Hematopoietic multipotent progenitor cell treated with erythropoietin and hydrocortisone succinate and interleukin-3 and kit ligand, for 15 days (in vitro differentiated cells): ENCODE data around the gene LMF1.
"Not testable (repeated sequence)": the region's sequence is repeated elsewhere in the genome, so short reads cannot be mapped to it uniquely, and the experiment has no call there.

ENCODE experiments used
- DNase-seq: peaks from one replicate; pipeline ENCODE4 v3.0.0-alpha.2; 2015; ENCODE audit warnings: low spot score

Gene LMF1

GRCh38 chr16:895371-895770 is 75.4 kb downstream of the LMF1 start:
- DNase-seq: no peak

DNA sequence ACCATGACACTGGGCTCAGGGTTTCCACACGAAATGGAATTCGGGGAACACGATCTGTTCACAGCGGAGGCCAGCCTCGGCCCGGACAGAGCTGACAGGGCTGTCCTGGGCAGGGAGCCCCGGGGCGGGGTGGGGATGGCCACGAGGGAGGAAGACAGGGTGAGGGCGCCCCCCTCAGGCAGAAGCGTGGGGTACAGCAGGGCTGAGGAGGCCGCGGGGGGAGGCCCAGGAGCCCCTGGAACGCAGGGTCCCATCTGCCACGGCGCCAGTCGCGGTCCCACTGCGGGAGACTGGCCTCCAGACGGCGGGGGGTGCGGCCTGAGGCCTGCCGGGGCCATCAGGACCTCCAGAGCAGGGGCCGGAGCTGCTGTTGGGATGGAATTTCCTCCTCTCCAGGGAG is 75.9 kb downstream of the LMF1 start:
- no peak for DNase-seq

DNA sequence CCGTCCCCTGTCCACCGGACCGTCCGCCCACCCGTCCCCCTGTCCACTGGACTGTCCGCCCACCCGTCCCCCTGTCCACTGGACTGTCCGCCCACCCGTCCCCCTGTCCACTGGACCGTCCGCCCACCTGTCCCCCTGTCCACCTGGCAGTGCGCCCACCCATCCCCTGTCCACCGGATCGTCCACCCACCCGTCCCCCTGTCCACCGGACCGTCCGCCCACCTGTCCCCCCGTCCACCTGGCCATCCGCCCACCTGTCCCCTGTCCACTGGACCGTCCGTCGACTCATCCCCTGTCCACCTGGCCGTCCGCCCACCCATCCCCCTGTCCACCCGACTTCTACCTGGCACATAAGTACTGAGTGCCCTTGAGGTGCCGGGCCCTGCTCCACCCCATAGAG is 76.6 kb downstream of the LMF1 start:
- no peak for DNase-seq

GRCh38 chr16:893360-893759 is 77.4 kb downstream of the LMF1 start:
- DNase-seq: no peak

DNA sequence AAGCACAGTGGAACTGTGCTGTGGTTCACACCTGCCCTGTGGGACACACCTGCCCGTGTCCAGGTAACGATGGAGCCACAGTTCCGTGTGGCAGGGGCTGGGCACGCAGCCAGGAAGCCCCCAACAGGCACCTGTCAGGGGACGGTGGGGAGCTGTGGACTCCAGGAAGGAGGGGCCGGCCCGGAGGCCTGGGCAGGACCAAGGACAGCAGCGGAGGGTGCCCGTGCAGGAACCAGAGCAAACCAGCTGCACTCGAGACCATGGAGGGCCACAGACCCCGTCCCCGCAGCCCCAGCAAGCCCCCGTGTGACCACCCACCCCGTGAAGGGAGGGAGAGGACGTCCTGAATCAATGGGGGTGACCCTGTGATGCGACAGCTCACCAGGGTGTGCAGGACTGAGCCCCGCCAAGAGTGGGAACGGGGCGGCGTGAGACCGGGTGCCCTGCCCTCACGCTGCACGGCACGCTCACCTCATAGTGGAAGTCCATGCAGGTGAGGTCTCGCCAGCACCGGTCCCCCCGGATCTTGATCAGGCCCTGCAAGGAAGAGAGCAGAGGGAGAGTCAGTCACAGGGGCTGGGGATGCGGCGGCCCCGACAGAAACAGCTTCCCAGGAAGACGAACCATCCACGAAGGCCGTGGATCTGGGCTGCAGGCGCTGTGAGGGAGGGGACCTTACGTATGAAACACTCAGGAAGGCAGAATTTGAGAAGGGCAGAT is 78.1 kb downstream of the LMF1 start:
- no peak for DNase-seq

DNA sequence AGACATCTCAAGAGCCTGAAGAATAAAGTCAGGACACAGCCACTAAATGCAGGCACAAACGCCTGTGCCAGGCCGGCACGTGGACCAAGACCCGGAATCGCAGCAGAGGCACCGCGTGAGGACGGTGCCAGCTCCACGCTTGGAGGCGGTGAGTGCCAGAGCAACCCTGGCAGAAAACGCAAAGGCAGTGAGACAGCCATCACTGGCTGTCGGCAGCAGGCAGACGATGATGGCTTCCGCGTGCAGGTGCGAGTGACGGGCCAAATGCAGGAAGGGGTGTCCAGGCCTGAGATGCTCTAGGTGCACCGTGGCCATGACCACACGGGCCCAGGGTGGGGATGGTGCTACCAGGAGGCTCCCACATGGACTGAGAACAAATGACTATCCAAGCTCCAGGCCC is 78.8 kb downstream of the LMF1 start:
- DNase-seq: no peak

GRCh38 chr16:891353-891740 is 79.4 kb downstream of the LMF1 start:
- no peak for DNase-seq

GRCh38 chr16:890716-891352 is 80.0 kb downstream of the LMF1 start:
- no peak for DNase-seq

DNA sequence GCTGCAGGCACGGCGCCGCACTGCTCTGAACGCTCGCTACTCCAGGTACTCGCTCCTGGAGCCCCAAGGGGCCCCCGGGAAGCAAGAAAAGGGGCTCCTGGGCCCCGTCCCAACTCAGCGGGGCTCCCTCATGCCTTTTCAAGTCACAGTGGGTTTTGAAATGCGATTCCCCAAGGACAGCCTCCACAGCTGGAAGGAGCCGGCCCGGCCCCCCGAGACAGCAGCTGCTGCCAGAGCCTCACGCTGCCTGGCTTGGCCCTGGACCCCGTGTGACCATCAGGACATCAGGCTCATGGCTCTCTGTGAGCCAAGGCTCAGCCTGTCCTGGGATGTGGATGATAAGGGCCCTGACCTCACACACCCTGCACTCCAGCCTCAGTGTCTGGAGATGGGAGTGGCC is 80.6 kb downstream of the LMF1 start:
- no peak for DNase-seq

- no peak for DNase-seq
Observed at GRCh38 chr16:889586-889985, 81.2 kb downstream of the LMF1 start.

DNA sequence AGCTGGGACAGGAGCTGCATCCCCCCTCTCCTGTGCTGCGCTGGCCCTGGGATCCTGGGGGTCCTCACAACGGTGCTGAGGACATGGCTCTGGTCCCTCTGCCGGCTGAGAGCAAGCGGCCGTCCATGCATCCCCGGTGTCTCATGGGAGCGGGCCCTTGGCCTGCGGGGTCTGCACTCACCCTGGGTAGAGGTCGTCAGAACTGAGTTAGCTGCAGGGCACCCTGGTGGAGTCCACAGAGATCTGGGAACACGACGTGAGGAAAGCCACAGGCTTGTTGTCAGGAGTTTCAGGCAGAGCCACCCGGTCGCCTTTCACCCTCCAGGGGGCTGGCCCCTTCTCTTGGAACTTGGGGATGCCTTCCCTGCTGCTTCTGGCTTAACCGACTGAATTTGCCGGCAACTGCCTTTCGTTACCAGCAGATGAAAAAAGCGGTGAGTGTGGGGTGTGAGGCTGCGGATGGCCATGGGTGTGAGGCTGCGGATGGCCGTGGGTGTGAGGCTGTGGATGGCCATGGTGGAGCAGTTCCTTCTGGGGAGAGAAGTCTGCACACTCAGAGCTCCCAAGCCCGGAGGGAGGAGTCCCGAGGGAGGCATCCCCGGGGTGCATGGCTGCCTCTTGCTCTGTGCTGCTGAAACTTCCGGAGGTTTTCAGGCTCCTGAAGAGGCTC is 81.7 kb downstream of the LMF1 start:
- no peak for DNase-seq

GRCh38 chr16:888456-888855 is 82.3 kb downstream of the LMF1 start:
- DNase-seq: not testable (repeated sequence)

- DNase-seq: no peak
Observed at GRCh38 chr16:887846-888245, 82.9 kb downstream of the LMF1 start.

DNA sequence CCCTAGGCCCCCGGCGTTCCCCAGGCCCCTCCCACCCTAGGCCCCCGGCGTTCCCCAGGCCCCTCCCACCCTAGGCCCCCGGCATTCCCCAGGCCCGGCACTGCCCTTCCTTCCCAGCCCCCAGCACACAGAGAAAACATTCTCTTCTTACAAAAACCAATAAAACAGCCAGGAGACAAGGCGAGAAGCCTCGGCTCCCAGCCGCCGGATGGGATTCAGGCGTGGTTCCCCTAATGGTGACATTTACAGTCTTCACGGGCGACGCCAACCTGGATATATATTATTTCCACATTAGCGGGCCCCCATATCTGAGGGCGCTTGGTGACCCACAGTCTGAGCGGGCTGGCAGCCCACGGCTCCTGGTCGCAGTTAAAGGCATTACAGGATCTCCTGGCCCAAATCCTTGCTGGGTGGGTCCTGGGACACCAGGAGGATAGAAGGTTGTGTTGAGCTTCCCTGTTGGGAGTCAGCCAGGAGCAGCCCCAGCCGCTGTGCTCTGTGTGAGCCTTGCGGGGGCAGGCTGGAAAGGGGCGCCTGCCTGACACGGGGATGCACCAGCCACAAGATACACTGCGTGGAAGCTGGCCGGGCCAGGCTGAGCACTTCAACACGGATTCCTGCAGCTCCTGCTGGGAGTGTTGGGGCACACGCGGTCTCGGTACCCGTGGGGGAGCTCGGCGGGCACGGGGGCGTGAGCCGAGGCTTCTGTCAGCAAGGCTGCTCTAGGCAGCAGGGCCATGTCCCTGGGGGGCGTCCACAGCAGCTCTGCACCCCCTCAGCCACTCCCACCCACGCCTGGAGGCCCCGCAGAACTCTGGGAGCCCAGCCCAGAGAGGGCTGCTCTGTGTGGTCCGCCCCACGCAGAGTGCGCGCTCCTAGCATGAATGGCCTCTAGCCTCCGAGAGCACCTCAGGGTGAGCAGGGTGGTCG is 83.7 kb downstream of the LMF1 start:
- no peak for DNase-seq

DNA sequence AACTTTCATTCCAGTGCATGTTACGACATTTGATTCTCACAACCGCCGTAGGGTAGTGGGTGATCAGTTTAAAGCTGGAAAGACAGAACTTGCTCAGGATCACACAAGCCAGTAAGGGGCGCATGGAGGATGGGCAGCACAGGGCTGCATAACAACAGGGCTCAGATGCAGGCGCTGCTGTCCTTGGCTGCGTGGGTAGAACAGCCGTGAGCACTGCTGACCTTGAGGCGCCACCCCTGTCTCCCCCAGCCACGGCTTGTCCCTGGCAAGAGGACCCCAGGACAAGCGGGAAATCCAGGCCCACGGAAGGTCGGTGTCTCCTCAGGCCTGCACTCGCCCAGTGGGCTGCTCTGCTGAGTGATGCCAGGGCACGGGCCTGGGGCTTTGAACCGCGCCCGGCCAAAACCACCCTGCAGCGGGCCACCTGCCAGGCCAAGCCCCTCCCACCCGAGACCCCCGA is 84.7 kb downstream of the LMF1 start:
- DNase-seq: no peak

GRCh38 chr16:885391-885790 is 85.4 kb downstream of the LMF1 start:
- DNase-seq: no peak

DNA sequence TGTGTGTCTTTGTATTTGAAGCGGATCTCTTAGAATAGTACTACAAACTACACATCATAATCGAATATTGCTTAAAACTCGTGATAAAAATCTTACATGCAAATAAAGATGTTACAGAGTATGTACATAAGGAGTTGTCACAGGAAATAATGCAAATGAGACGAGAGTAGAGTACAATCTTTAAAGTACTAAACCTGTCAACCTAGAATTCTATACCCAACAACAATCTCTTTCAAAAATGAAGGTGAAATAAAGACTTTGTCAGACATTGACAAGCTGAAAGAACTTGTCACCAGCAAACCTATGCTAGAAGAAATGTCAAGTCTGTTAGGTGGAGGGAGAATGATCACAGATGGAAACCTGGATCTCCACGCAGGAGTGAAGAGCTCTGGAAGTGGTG is 86.6 kb downstream of the LMF1 start:
- no peak for DNase-seq

DNA sequence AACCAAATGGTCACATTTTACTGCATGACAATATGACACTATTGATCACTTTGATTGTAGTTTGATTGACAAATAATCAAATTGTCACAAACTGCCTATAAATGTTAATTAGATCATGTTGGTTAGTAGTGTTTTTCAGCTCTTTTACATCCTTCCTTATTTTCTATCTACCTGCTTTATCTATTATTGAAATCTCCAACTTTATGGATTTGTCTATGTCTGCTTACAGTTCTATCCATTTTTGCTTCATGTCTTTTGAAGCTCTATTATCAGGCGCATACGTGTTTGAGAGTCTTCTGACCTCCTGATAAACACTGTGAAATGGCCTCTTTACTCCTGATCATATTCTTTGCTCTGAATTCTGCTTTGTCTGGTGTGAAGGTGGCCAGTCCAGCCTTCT is 87.0 kb downstream of the LMF1 start:
- DNase-seq: no peak

DNA sequence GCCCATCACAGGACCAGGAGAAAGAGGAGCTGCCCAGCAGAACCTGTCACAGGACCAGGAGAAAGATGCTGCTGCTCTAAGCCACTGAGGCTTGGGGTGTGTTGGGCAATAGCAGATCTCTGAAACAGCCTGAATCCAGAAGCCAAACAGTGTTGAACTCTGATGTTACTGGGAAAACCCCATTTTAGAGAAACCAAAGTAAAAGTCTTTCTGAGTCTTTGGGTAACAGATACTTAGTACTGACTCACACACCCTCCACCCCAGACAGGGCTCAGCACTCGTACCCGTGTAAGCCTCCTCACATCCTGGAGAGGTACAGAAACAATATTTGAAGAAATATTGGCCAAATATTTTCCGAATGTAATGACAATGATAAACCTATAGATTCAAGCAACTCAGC is 87.4 kb downstream of the LMF1 start:
- DNase-seq: no peak

DNA sequence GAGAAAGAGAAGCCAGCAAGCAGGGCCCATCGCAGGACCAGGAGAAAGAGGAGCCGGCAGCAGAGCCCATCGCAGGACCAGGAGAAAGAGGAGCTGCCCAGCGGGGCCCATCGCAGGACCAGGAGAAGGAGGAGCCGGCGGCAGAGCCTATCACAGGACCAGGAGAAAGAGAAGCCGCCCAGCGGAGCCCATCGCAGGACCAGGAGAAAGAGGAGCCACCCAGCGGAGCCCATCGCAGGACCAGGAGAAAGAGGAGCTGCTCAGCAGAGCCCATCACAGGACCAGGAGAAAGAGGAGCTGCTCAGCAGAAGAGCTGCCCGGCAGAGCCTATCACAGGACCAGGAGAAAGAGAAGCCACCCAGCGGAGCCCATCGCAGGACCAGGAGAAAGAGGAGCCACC is 88.1 kb downstream of the LMF1 start:
- DNase-seq: not testable (repeated sequence)

DNA sequence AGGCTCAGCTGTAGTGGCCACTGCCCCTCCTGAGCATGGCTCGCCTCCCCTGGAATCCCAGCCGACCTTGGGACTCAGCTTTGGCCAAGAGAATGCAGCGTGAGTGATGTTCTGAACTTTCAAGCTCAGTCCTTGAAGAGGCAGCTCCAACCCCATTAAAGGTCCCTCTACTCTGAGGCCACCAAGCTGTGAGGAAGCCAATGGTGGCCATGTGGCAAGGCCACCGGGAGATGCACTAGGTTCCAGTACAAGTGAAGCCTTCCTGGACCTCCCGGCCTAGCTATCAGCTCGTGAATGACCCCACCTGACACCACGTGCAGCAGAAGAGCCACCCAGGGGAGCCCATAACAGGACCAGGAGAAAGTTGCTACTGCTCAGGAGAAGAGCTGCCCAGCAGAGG is 88.5 kb downstream of the LMF1 start:
- DNase-seq: no peak
